Neural cell (in vitro differentiated cells): Measurements from ENCODE around the gene LGALS12. TPM values are rescaled to one million over a fixed set of nuclear protein-coding genes. Genes with fewer than 3 reads are reported as not detected.
"Not testable (repeated sequence)": the region's sequence is repeated elsewhere in the genome, so short reads cannot be mapped to it uniquely, and the experiment has no call there.

ENCODE experiments used
- H2AFZ ChIP-seq: fragments of 200-600, 300-800 bp; sonication (generic), shearing (Covaris generic); 2 replicates; pipeline ENCODE4 v1.6.0; 2014; ENCODE audit warnings: low read depth, mild to moderate bottlenecking, antibody characterized with exemption, low read length, moderate library complexity
- H3F3A ChIP-seq: fragments of 200-600 bp; shearing (Covaris generic); 2 replicates; pipeline ENCODE4 v1.6.1; 2016; ENCODE audit warnings: mild to moderate bottlenecking, moderate library complexity, mixed read lengths, antibody characterized with exemption, low read length; ENCODE audit not compliant: insufficient read depth, poor library complexity, severe bottlenecking
- H3K27ac ChIP-seq: fragments of 200-600, 300-800 bp; sonication (generic), shearing (Covaris generic); 2 replicates; pipeline ENCODE4 v1.5.1; 2014; ENCODE audit warnings: mild to moderate bottlenecking, low read length, moderate library complexity
- H3K27me3 ChIP-seq: fragments of 300-800, 200-600 bp; sonication (generic), shearing (Covaris generic); 2 replicates; pipeline ENCODE4 v1.6.0; 2014; ENCODE audit warnings: mild to moderate bottlenecking, low read depth, low read length, moderate library complexity; ENCODE audit not compliant: insufficient read depth
- H3K36me3 ChIP-seq: fragments of 300-800, 200-600 bp; sonication (generic), shearing (Covaris generic); 2 replicates; pipeline ENCODE4 v1.5.1; 2014; ENCODE audit warnings: mild to moderate bottlenecking, antibody characterized with exemption, low read length, moderate library complexity; ENCODE audit not compliant: insufficient read depth
- H3K4me2 ChIP-seq: fragments of 300-800, 200-600 bp; sonication (generic), shearing (Covaris generic); 2 replicates; pipeline ENCODE4 v1.6.0; 2014; ENCODE audit warnings: mild to moderate bottlenecking, low read length
- H3K4me3 ChIP-seq: fragments of 300-800, 200-600 bp; sonication (generic), shearing (Covaris generic); 2 replicates; pipeline ENCODE4 v1.5.1; 2014; ENCODE audit warnings: mild to moderate bottlenecking, low read length, moderate library complexity
- H3K79me2 ChIP-seq: fragments of 200-600 bp; shearing (Covaris generic); replicated peaks from 2 replicates; pipeline ENCODE4 v1.6.0; 2014; ENCODE audit warnings: mild to moderate bottlenecking, low read length, moderate library complexity; ENCODE audit not compliant: insufficient read depth
- H3K9ac ChIP-seq: fragments of 300-800, 200-600 bp; sonication (generic), shearing (Covaris generic); 2 replicates; pipeline ENCODE4 v1.6.1; 2016; ENCODE audit warnings: mild to moderate bottlenecking, low read length, mixed read lengths
- H3K9me2 ChIP-seq: fragments of 200-600 bp; shearing (Covaris generic); 2 replicates; pipeline ENCODE4 v1.6.1; 2016; ENCODE audit warnings: mild to moderate bottlenecking, low read length, mixed read lengths; ENCODE audit not compliant: insufficient read depth
- H3K9me3 ChIP-seq: fragments of 200-600, 300-800 bp; sonication (generic), shearing (Covaris generic); 2 replicates; pipeline ENCODE4 v1.6.1; 2016; ENCODE audit warnings: mild to moderate bottlenecking, mixed run types, low read length, moderate library complexity, mixed read lengths
- H4K20me1 ChIP-seq: fragments of 200-600 bp; shearing (Covaris generic); 2 replicates; pipeline ENCODE4 v1.6.1; 2016; ENCODE audit warnings: mild to moderate bottlenecking, mixed run types; ENCODE audit not compliant: insufficient read depth
- CTCF ChIP-seq: fragments of 450-650 bp; IDR thresholded peaks from 2 replicates; pipeline ENCODE4 v1.5.1; 2014; ENCODE audit warnings: antibody characterized with exemption, mild to moderate bottlenecking, moderate library complexity; ENCODE audit not compliant: poor library complexity, severe bottlenecking
- EP300 ChIP-seq: fragments of 450-650 bp; conservative IDR thresholded peaks from 2 replicates; pipeline ENCODE4 v1.6.1; 2014; ENCODE audit warnings: antibody characterized with exemption, mild to moderate bottlenecking, moderate library complexity; ENCODE audit not compliant: poor library complexity, severe bottlenecking
- EZH2 ChIP-seq: fragments of 200-600, 300-800 bp; shearing (Covaris generic), sonication (generic); IDR thresholded peaks from 2 replicates; pipeline ENCODE4 v1.6.1; 2014; ENCODE audit warnings: antibody characterized with exemption, low read length, borderline replicate concordance, mild to moderate bottlenecking; ENCODE audit not compliant: insufficient read depth, poor library complexity, severe bottlenecking
- MXI1 ChIP-seq: fragments of 450-650 bp; conservative IDR thresholded peaks from 2 replicates; pipeline ENCODE4 v1.6.1; 2014; ENCODE audit warnings: antibody characterized with exemption, mild to moderate bottlenecking; ENCODE audit not compliant: poor library complexity, severe bottlenecking
- POLR2AphosphoS5 ChIP-seq: IDR thresholded peaks from 2 replicates; pipeline ENCODE4 v1.6.1; 2012
- RAD21 ChIP-seq: fragments of 450-650 bp; conservative IDR thresholded peaks from 2 replicates; pipeline ENCODE4 v1.6.1; 2014; ENCODE audit warnings: antibody characterized with exemption, mild to moderate bottlenecking, moderate library complexity
- REST ChIP-seq: IDR thresholded peaks from 2 replicates; pipeline ENCODE4 v1.6.1; 2012; ENCODE audit warnings: borderline replicate concordance
- SMC3 ChIP-seq: fragments of 450-650 bp; conservative IDR thresholded peaks from 2 replicates; pipeline ENCODE4 v1.6.1; 2014; ENCODE audit warnings: antibody characterized with exemption, mild to moderate bottlenecking, moderate library complexity; ENCODE audit not compliant: poor library complexity
- TAF1 ChIP-seq: IDR thresholded peaks from 2 replicates; pipeline ENCODE4 v1.6.1; 2012; ENCODE audit warnings: low read depth
- polyA plus RNA-seq: library from polyadenylated mRNA; depleted of rRNA; stranded (reverse); fragments of >200 nt; gene quantifications from 2 replicates; pipeline ENCODE4 v1.2.3, GENCODE V29; 2014

LGALS12 gene
- polyA plus RNA-seq, 1 donor from 2014 or later, result not detected

- Histone ChIP-seq H3K4me2 (no peak overlapping the region), H3K36me3 (no peaks in the 10 kb centered on the region), H2AFZ (no peak overlapping the region), H3K9me3 (no peaks in the 10 kb centered on the region), H3K4me3 (no peak overlapping the region), H3K9me2 (no peaks in the 10 kb centered on the region), H3K27me3 (no peaks in the 10 kb centered on the region), H4K20me1 (no peaks in the 10 kb centered on the region), H3K79me2 (no peaks in the 10 kb centered on the region), H3F3A (no peaks in the 10 kb centered on the region), H3K9ac (no peak overlapping the region), H3K27ac (no peak overlapping the region)
- TF ChIP-seq TAF1, result no peak
Observed at GRCh38 chr11:63549411-63549810, 43.5 kb downstream of the LGALS12 start.

- not testable (repeated sequence) for H3K4me3 ChIP-seq, H4K20me1 ChIP-seq, H3F3A ChIP-seq, H3K9ac ChIP-seq, H3K79me2 ChIP-seq, H2AFZ ChIP-seq, H3K27me3 ChIP-seq, H3K36me3 ChIP-seq, H3K9me2 ChIP-seq, H3K27ac ChIP-seq, H3K4me2 ChIP-seq, H3K9me3 ChIP-seq
Observed at GRCh38 chr11:63550156-63550700, 44.3 kb downstream of the LGALS12 start.

GRCh38 chr11:63551091-63551888 lies 45.4 kb downstream of the LGALS12 start:
- H3K9me2 ChIP-seq, result no peaks in the 10 kb centered on the region
- no peak overlapping the region for H3K27ac ChIP-seq
- no peaks in the 10 kb centered on the region for H3K9me3 ChIP-seq
- no peaks in the 10 kb centered on the region for H4K20me1 ChIP-seq
- no peaks in the 10 kb centered on the region for H3K27me3 ChIP-seq
- H2AFZ ChIP-seq, result no peak overlapping the region
- no peaks in the 10 kb centered on the region for H3K36me3 ChIP-seq
- H3K79me2 ChIP-seq, result no peaks in the 10 kb centered on the region
- no peak overlapping the region for H3K4me3 ChIP-seq
- H3K9ac ChIP-seq, result no peak overlapping the region
- TF ChIP-seq TAF1 (no peak), POLR2AphosphoS5 (no peak), MXI1 (no peak), EZH2 (no peak), REST (no peak), RAD21 (no peak), CTCF (no peak), SMC3 (no peak), EP300 (no peak)
- H3K4me2 ChIP-seq, result no peak overlapping the region
- H3F3A ChIP-seq, result no peaks in the 10 kb centered on the region
